IMR-90 (cell line): ENCODE data around the gene NPC1.

Experiments
- BHLHE40 ChIP-seq: fragments of 150-350 bp; IDR thresholded peaks from 2 replicates; pipeline ENCODE4 v1.6.1; 2016; ENCODE audit warnings: mild to moderate bottlenecking, low read depth, low read length
- CEBPB ChIP-seq: IDR thresholded peaks from 2 replicates; pipeline ENCODE4 v1.6.1; 2012; ENCODE audit warnings: low read depth, low read length, improper control_type of control experiment
- CTCF ChIP-seq: conservative IDR thresholded peaks from 2 replicates; pipeline ENCODE4 v1.5.1; 2012; ENCODE audit warnings: mild to moderate bottlenecking, low read depth, low read length, improper control_type of control experiment
- MAFK ChIP-seq: IDR thresholded peaks from 2 replicates; pipeline ENCODE4 v1.6.1; 2012; ENCODE audit warnings: low read depth, low read length, improper control_type of control experiment
- MAZ ChIP-seq: IDR thresholded peaks from 2 replicates; pipeline ENCODE4 v1.6.1; 2012; ENCODE audit warnings: low read depth, mild to moderate bottlenecking, low read length, improper control_type of control experiment, moderate library complexity, borderline replicate concordance
- MXI1 ChIP-seq: IDR thresholded peaks from 2 replicates; pipeline ENCODE4 v1.6.1; 2012; ENCODE audit warnings: low read depth, mild to moderate bottlenecking, low read length, moderate library complexity, borderline replicate concordance
- NFE2L2 ChIP-seq: fragments of 150-350 bp; IDR thresholded peaks from 2 replicates; pipeline ENCODE4 v1.6.1; 2016; ENCODE audit warnings: low read depth, mild to moderate bottlenecking, low read length
- POLR2A ChIP-seq: IDR thresholded peaks from 2 replicates; pipeline ENCODE4 v1.6.1; 2012; ENCODE audit warnings: mild to moderate bottlenecking, low read depth, low read length
- RAD21 ChIP-seq: IDR thresholded peaks from 2 replicates; pipeline ENCODE4 v1.6.1; 2012; ENCODE audit warnings: low read length, improper control_type of control experiment
- RCOR1 ChIP-seq: IDR thresholded peaks from 2 replicates; pipeline ENCODE4 v1.6.1; 2012; ENCODE audit warnings: mild to moderate bottlenecking, low read length, improper control_type of control experiment; ENCODE audit not compliant: insufficient replicate concordance
- RFX5 ChIP-seq: IDR thresholded peaks from 2 replicates; pipeline ENCODE4 v1.8.0; 2012; ENCODE audit warnings: low read depth, mild to moderate bottlenecking, low read length, moderate library complexity
- SMC3 ChIP-seq: fragments of 150-350 bp; IDR thresholded peaks from 2 replicates; pipeline ENCODE4 v1.6.1; 2016; ENCODE audit warnings: low read depth, mild to moderate bottlenecking, antibody characterized with exemption, low read length, moderate library complexity
- TF ChIP-seq, protein P1 (sequence below): fragments of 150-350 bp; IDR thresholded peaks from 2 replicates; pipeline ENCODE4 v1.6.1; 2017; ENCODE audit warnings: mild to moderate bottlenecking, antibody characterized with exemption, low read length, low read depth

GRCh38 chr18:23545247-23545789 lies 41.0 kb downstream of the NPC1 start:
- no peak for TF ChIP-seq CTCF
- no peak for TF ChIP-seq SMC3
- no peak for TF ChIP-seq CEBPB
- no peak for TF ChIP-seq POLR2A
- no peak for TF ChIP-seq MXI1
- no peak for TF ChIP-seq RFX5
- no peak for TF ChIP-seq RCOR1
- TF ChIP-seq NFE2L2, result no peak
- no peak for TF ChIP-seq RAD21
- no peak for TF ChIP-seq MAFK
- no peak for TF ChIP-seq BHLHE40
- TF ChIP-seq, protein P1, sequence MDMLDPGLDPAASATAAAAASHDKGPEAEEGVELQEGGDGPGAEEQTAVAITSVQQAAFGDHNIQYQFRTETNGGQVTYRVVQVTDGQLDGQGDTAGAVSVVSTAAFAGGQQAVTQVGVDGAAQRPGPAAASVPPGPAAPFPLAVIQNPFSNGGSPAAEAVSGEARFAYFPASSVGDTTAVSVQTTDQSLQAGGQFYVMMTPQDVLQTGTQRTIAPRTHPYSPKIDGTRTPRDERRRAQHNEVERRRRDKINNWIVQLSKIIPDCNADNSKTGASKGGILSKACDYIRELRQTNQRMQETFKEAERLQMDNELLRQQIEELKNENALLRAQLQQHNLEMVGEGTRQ, result no peak
- TF ChIP-seq MAZ, result no peak
